ENCODE results near the gene CLDND2. TPM values are rescaled to one million over a fixed set of nuclear protein-coding genes. Genes with fewer than 3 reads are reported as not detected.
A peak's percentile ranks its signal among the peaks of the same experiment; 100 is the strongest.

The CLDND2 gene
- total RNA-seq, 1 experiment from 2014 or later = not detected

GRCh38 chr19:51392701-51393100 is 23.9 kb upstream of the CLDND2 start:
- H2BK5ac ChIP-seq (ENCODE audit: insufficient read length, low read length) = no peak overlapping the region
- H2BK120ac ChIP-seq (ENCODE audit: low read depth, low read length, poor library complexity, severe bottlenecking) = no peak overlapping the region
- Mint-ChIP-seq H3K9me3 (no peaks in the 10 kb centered on the region; a peak in 2 of 5 replicates), H3K36me3 (ENCODE audit: insufficient read depth in 1 of 3, low read depth in 3 of 3) (peaks cover 0 to 8% (median 6%) of the 10 kb centered on the region in 3 experiments; a peak in 5 of 7 replicates), H3K4me3 (peak overlapping the region in 1 of 2 experiments; percentile 41; a peak in 3 of 5 replicates), H3K27me3 (ENCODE audit: low read depth) (peaks cover 1% of the 10 kb centered on the region; the same call in 1 of the 2 replicates), H3K27ac (no peak overlapping the region), H3K4me1 (peaks cover 23 to 57% of the 10 kb centered on the region in 2 experiments)
- no peak overlapping the region for H2AK5ac ChIP-seq (ENCODE audit: insufficient read length, low read length)
- no peak overlapping the region for H3K18ac ChIP-seq (ENCODE audit: insufficient read length, low read depth, low read length)
- H3K4me1 ChIP-seq (ENCODE audit: insufficient read depth, low read length) = no peaks in the 10 kb centered on the region
- H4K20me1 ChIP-seq (ENCODE audit: control insufficient read depth, insufficient read depth, insufficient read length) = no peaks in the 10 kb centered on the region
- no peak overlapping the region for H3K4me2 ChIP-seq (ENCODE audit: insufficient read depth, insufficient read length, low read length)
- H2BK20ac ChIP-seq (ENCODE audit: low read depth, low read length, poor library complexity, severe bottlenecking) = no peak overlapping the region
- no peaks in the 10 kb centered on the region for H3K79me1 ChIP-seq (ENCODE audit: insufficient read depth, low read depth, low read length, poor library complexity, severe bottlenecking)
- H3K23me2 ChIP-seq (ENCODE audit: insufficient read length, low read depth, low read length, poor library complexity, severe bottlenecking) = peaks cover 8% of the 10 kb centered on the region
- H4K8ac ChIP-seq (replicated peaks; ENCODE audit: insufficient read length, low read depth, low read length) = no peak overlapping the region
- H3K56ac ChIP-seq (ENCODE audit: insufficient read length, low read depth, low read length) = no peak overlapping the region
- H2AFZ ChIP-seq (ENCODE audit: low read length) = no peak overlapping the region
- H3K79me2 ChIP-seq (ENCODE audit: insufficient read depth, low read length) = no peaks in the 10 kb centered on the region
- no CpG with 5 or more reads among the region's 1 CpG for WGBS (ENCODE audit: extremely low coverage, insufficient read length, low lambda C conversion rate)
- no peak overlapping the region for H3K4ac ChIP-seq (ENCODE audit: low read depth, low read length)
- TF ChIP-seq CTCF (conservative IDR thresholded peaks at IDR 0.05) = no peak
- H4K91ac ChIP-seq (ENCODE audit: insufficient read length, low read depth, low read length) = no peak overlapping the region
- H3K9me3 ChIP-seq (ENCODE audit: control insufficient read depth, low read depth, low read length) = no peaks in the 10 kb centered on the region
- H3K14ac ChIP-seq (ENCODE audit: insufficient read depth, low read length) = no peak overlapping the region
- H3K23ac ChIP-seq (ENCODE audit: insufficient read length, low read depth, low read length) = no peak overlapping the region
- H2BK12ac ChIP-seq (ENCODE audit: insufficient read length, low read depth, low read length) = no peak overlapping the region
- H3K27me3 ChIP-seq (ENCODE audit: insufficient read depth, low read length) = no peaks in the 10 kb centered on the region
- H3K27ac ChIP-seq (ENCODE audit: insufficient read length, low read depth, low read length) = no peak overlapping the region
- DNase-seq = no peak
- no peak overlapping the region for H3T11ph ChIP-seq (ENCODE audit: low read length)
- no peak overlapping the region for H3K9ac ChIP-seq (ENCODE audit: extremely low read depth, insufficient read length, low read length)
- H2BK15ac ChIP-seq (ENCODE audit: low read depth, low read length) = no peak overlapping the region
- no peak overlapping the region for H4K5ac ChIP-seq (ENCODE audit: insufficient read length, low read depth, low read length)

Measured in H9 (cell line).